ENCODE data around the gene RELN.

- TF ChIP-seq CTCF (IDR thresholded peaks at IDR 0.05): no peak
- no peak for TF ChIP-seq POLR2A (IDR thresholded peaks at IDR 0.05)
Observed at GRCh38 chr7:103762065-103762760, 227.2 kb downstream of the RELN start.
